ENCODE results near the gene CYP2W1.

- TF ChIP-seq CTCF (IDR thresholded peaks at IDR 0.05): no peak
- TF ChIP-seq POLR2A (IDR thresholded peaks at IDR 0.05): no peak
These were observed 10.2 kb upstream of the CYP2W1 start for GRCh38 chr7:972676-973309.

All from prostate gland (tissue), 2 donors.